Lung (tissue), 12 donors: ENCODE results near the gene MARS1. TPM values are rescaled to one million over a fixed set of nuclear protein-coding genes. Genes with fewer than 3 reads are reported as not detected.
"Not testable (repeated sequence)": the region's sequence is repeated elsewhere in the genome, so short reads cannot be mapped to it uniquely, and the experiment has no call there.

Experiments
- ATAC-seq: fragments of 200-7000 bp; cut with Tn5 transposase; one replicate; pipeline ENCODE4 v1.9.1; 2020; ENCODE audit warnings: moderate number of reproducible peaks; ENCODE audit not compliant: insufficient read depth, low FRiP score
- DNase-seq, 3 donors: peaks; one replicate each; pipeline ENCODE4 v3.0.0-alpha.2; 2013 to 2017
- H3K27ac ChIP-seq, 2 donors: one replicate each; pipeline ENCODE4 v1.5.1; 2013; ENCODE audit warnings: mild to moderate bottlenecking in 2 of 2, moderate library complexity in 2 of 2, control low read depth in 1 of 2, inconsistent platforms in 1 of 2, low read depth in 1 of 2, low read length in 1 of 2
- H3K27me3 ChIP-seq, 3 donors: one replicate each; pipeline ENCODE4 v1.5.1; 2013; ENCODE audit warnings: low read length in 2 of 3; ENCODE audit not compliant: control insufficient read depth in 3 of 3, insufficient read depth in 3 of 3
- H3K36me3 ChIP-seq, 4 donors: one replicate each; pipeline ENCODE4 v1.5.1; 2013; ENCODE audit warnings: low read length in 4 of 4, mild to moderate bottlenecking in 1 of 4, moderate library complexity in 1 of 4; ENCODE audit not compliant: control insufficient read depth in 4 of 4, insufficient read depth in 4 of 4
- H3K4me1 ChIP-seq, 5 donors: one replicate each; pipeline ENCODE4 v1.5.1; 2013; ENCODE audit warnings: low read length in 5 of 5, mild to moderate bottlenecking in 2 of 5, moderate library complexity in 1 of 5; ENCODE audit not compliant: control insufficient read depth in 5 of 5, insufficient read depth in 5 of 5
- H3K4me3 ChIP-seq: one replicate; pipeline ENCODE4 v1.5.1; 2013; ENCODE audit warnings: mild to moderate bottlenecking, control low read depth, moderate library complexity
- H3K9ac ChIP-seq, 2 donors: one replicate each; pipeline ENCODE4 v1.5.1; 2013; ENCODE audit warnings: low read length in 2 of 2, control low read depth in 1 of 2; ENCODE audit not compliant: insufficient read depth in 1 of 2
- H3K9me3 ChIP-seq, 4 donors: one replicate each; pipeline ENCODE4 v1.5.1; 2013; ENCODE audit warnings: low read length in 3 of 4, mild to moderate bottlenecking in 1 of 4, moderate library complexity in 1 of 4; ENCODE audit not compliant: control insufficient read depth in 4 of 4, insufficient read depth in 3 of 4
- WGBS, 2 donors: extraction: QIAGEN DNeasy Blood & Tissue Kit; methylation state at CpG; one replicate each; pipeline ENCODE4 v1.1.7; 2013; 5-methylcytosine and 5-hydroxymethylcytosine counted together
- polyA plus RNA-seq, 2 donors: library from polyadenylated mRNA; stranded (reverse); fragments of 200-250 nt; gene quantifications; one replicate each; pipeline ENCODE4 v1.2.1, GENCODE V29; 2013
- total RNA-seq, 2 donors: library from RNA; depleted of rRNA in 1 of 2; stranded (reverse); fragments of >200 nt in 1 of 2; gene quantifications; one replicate each; pipeline ENCODE4 v1.2.1, GENCODE V29; 2014 to 2021
- TF ChIP-seq, protein P1 (sequence below): IDR thresholded peaks from 2 replicates; pipeline ENCODE4 v1.5.1; 2012; ENCODE audit warnings: mild to moderate bottlenecking; ENCODE audit errors: control extremely low read depth, extremely low read depth
- donor health status: control.
- donor health status: control.
- donor health status: Bipolar disorder and iron deficiency.
- donor health status: healthy.
- donor health status: DM: yes; HTN: yes; CAD: no.

The MARS1 gene
- total and polyA plus RNA-seq, 4 donors, result 55.9 to 213 (median 125) TPM

DNA sequence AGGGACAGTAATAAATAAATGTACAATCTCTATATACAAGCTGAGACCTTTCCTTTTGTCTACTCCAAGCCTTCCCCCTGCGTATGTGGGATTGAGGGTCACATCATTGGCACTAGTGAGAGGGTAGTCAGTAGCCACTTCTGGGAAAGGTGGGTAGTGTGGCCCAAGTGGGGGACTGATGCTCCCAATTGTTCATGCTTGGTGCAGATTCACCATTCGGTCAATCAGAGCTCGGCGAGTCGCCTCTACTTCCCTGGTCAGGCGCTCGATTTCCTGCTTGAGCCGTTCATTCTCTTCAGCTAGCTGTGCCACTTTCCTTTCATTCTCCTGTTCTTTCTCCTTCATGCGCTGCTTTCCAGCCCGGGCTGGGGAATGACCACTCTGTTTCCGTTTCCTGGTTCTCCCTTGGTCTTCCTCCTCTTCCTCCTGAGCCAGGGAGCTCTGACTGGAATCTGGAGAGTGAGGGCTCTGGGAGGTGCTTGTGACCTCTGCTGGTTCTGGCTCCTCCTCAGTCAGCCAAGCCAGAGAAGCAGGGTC is 28.8 kb downstream of the MARS1 start:
- Histone ChIP-seq H3K27ac (no peak overlapping the region), H3K36me3 (peaks cover 25 to 46% (median 33%) of the 10 kb centered on the region in 4 donors)
- ATAC-seq, result no peak

DNA sequence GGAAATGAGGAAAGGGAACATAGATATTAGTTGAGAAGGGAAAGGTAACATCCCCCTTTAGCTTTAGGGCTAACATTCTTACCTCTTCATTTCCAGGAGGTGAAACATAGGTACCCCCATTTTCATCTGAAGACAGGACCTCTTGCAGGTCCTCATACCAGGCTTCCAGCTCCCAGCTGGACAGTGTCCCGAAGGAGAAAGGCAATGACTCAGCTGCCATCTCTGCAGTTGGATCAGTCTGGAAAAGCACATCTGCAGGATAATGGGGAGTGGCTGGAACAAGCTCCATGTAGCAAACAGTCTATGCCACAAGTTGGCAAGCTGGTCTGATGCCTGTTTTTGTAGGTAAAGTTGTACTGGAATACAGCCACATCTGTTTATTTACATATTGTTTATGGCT is 29.3 kb downstream of the MARS1 start:
- Histone ChIP-seq H3K27ac (no peak overlapping the region), H3K4me1 (peaks cover 4 to 34% (median 22%) of the 10 kb centered on the region in 5 donors), H3K9me3 (no peaks in the 10 kb centered on the region), H3K4me3 (no peak overlapping the region), H3K27me3 (no peaks in the 10 kb centered on the region), H3K9ac (no peak overlapping the region), H3K36me3 (peaks cover 23 to 41% (median 30%) of the 10 kb centered on the region in 4 donors)
- DNase-seq (no peak), ATAC-seq (no peak)
- 77 to 91% methylated on average over 1 of the region's 1 CpG for WGBS, 2 donors
- TF ChIP-seq, protein P1, sequence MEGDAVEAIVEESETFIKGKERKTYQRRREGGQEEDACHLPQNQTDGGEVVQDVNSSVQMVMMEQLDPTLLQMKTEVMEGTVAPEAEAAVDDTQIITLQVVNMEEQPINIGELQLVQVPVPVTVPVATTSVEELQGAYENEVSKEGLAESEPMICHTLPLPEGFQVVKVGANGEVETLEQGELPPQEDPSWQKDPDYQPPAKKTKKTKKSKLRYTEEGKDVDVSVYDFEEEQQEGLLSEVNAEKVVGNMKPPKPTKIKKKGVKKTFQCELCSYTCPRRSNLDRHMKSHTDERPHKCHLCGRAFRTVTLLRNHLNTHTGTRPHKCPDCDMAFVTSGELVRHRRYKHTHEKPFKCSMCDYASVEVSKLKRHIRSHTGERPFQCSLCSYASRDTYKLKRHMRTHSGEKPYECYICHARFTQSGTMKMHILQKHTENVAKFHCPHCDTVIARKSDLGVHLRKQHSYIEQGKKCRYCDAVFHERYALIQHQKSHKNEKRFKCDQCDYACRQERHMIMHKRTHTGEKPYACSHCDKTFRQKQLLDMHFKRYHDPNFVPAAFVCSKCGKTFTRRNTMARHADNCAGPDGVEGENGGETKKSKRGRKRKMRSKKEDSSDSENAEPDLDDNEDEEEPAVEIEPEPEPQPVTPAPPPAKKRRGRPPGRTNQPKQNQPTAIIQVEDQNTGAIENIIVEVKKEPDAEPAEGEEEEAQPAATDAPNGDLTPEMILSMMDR, result no peak

More for the DNA sequence above, 28.8 kb downstream of the MARS1 start:
- TF ChIP-seq, protein P1, result no peak
- Histone ChIP-seq H3K9ac (no peak overlapping the region), H3K4me1 (peaks cover 4 to 28% (median 17%) of the 10 kb centered on the region in 5 donors), H3K9me3 (no peaks in the 10 kb centered on the region), H3K27me3 (no peaks in the 10 kb centered on the region), H3K4me3 (no peak overlapping the region)
- DNase-seq, result no peak
- WGBS, 2 donors, result 89% methylated on average over 11 of the region's 11 CpGs

DNA sequence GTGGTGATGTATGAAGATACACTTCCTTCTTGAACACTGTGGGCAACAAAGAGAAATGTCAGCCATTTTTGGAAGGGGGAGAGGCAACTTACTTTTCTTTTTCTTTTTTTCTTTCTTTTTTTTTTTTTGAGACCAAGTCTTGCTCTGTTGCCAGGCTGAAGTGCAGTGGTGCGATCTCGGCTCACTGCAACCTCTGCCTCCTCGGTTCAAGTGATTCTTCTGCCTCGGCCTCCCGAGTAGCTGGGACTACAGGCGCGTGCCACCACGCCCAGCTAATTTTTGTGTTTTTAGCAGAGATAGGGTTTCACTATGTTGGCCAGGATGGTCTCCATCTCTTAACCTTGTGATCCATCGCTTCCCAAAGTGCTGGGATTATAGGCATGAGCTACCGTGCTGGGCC is 29.9 kb downstream of the MARS1 start:
- Histone ChIP-seq H3K4me1 (peaks cover 4 to 34% (median 22%) of the 10 kb centered on the region in 5 donors), H3K36me3 (peaks cover 21 to 38% (median 29%) of the 10 kb centered on the region in 4 donors)
- H3K4me3 ChIP-seq, DNase-seq, H3K27me3 ChIP-seq, H3K9ac ChIP-seq, ATAC-seq, H3K9me3 ChIP-seq, H3K27ac ChIP-seq: not testable (repeated sequence)
- WGBS, 2 donors, result 93% methylated on average over 10 of the region's 10 CpGs

DNA sequence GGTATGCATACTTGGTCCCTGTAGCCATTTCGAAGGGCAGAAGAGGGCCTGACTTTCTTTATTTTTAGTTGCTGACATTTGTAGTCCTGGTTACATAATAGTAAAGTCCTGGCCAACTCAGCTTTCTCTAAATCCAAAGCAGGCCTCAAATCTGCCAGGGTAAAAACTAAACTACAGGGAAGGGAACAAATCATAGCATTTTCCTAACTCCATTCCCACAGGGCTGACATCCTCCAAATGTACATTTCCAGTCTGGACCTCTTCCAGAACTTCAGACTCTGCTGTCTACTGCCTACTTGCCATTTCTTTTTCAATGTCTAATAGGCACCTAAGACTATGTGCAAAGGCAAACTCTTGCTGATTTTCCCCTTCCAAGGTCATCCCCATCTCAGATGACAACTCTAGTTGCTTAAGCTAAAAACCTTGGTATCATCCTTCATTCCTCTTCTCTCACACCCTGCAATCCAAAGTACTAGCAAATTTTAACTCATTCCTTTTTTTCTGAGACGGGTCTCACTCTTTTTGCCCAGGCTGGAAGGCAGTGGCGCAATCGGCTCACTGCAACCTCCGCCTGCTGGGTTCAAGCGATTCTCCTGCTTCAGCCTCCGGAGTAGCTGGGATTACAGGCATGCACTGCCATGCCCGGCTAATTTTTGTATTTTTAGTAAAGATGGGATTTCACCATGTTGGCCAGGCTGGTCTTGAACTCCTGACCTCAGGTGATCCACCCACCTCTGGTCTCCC is 30.5 kb downstream of the MARS1 start:
- WGBS, 2 donors, result 60 to 77% methylated on average over 8 of the region's 8 CpGs
- no peaks in the 10 kb centered on the region for H3K27me3 ChIP-seq
- no peak for ATAC-seq
- peak overlapping the region in 1 of 2 donors; percentile 64 for H3K9ac ChIP-seq
- DNase-seq, result peak in 1 of 3 donors; percentile 23
- peak overlapping the region in 1 of 2 donors; percentile 28 for H3K27ac ChIP-seq
- no peaks in the 10 kb centered on the region for H3K9me3 ChIP-seq
- peaks cover 18 to 34% (median 29%) of the 10 kb centered on the region in 4 donors for H3K36me3 ChIP-seq
- peaks cover 4 to 36% (median 22%) of the 10 kb centered on the region in 5 donors for H3K4me1 ChIP-seq
- H3K4me3 ChIP-seq, result no peak overlapping the region
- TF ChIP-seq, protein P1, result no peak
